GM19193 (cell line): Measurements from ENCODE around the gene SIRT1.

ENCODE experiments used
- POLR2A ChIP-seq: IDR thresholded peaks from 4 replicates; pipeline ENCODE4 v1.6.1; 2011; ENCODE audit not compliant: insufficient read depth, insufficient read length; ENCODE audit errors: extremely low read depth

The SIRT1 gene

DNA sequence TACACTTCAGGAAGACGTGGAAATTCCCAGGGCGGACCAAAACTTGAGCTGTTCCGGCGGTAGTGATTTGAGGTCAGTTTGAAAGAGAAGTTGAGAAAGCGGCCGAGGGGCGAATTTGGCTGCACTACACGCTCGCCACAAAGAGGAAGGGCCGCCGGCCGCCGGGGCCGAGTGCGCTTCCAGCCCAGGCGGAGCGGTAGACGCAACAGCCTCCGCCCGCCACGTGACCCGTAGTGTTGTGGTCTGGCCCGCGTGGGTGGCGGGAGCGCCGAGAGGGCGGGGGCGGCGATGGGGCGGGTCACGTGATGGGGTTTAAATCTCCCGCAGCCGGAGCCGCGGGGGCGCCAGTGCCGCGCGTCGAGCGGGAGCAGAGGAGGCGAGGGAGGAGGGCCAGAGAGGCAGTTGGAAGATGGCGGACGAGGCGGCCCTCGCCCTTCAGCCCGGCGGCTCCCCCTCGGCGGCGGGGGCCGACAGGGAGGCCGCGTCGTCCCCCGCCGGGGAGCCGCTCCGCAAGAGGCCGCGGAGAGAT lies at the start of gene SIRT1:
TSS of gene SIRT1 (plus strand) at position 344 of the 529 bp plus-strand sequence. CDS start at position 410, 66 bp downstream.
- TF ChIP-seq POLR2A = peak; percentile 95

DNA sequence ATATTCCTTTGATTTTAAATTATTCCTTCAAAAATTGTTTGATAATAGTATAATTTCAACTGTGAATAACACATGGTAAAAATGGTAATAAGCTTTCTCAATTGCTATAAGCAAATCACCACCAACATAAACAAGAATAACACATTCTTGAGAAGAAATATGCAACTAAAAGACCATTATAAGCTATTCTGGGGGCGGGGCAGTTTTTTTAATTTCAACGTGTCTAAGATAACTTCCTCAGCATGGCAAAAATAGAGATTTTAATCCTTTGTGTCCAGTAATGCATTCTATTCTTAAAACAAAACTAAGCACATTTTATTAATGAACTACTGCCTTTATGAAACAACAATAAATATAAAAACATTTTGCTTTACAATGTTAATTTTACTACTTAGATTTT lies 48.0 kb upstream of the SIRT1 start:
- TF ChIP-seq POLR2A = no peak

DNA sequence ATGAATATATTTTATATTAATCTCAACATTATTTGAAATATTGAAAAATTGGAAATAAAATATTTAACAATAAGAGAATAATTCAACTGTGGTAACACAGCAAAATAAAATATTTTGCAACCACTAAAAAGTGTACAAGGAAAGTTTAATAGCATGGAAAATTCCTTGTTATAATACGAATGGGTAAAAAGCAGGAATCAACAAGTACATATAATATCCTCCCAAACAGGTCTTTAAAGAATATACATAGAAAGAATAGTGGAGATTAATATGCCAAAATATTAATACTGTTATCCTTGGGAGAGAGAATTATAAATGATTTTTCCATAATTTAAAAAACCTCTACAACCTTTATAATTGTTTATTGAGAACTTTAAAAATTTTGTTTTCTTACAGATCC lies 47.5 kb upstream of the SIRT1 start:
- no peak for TF ChIP-seq POLR2A

DNA sequence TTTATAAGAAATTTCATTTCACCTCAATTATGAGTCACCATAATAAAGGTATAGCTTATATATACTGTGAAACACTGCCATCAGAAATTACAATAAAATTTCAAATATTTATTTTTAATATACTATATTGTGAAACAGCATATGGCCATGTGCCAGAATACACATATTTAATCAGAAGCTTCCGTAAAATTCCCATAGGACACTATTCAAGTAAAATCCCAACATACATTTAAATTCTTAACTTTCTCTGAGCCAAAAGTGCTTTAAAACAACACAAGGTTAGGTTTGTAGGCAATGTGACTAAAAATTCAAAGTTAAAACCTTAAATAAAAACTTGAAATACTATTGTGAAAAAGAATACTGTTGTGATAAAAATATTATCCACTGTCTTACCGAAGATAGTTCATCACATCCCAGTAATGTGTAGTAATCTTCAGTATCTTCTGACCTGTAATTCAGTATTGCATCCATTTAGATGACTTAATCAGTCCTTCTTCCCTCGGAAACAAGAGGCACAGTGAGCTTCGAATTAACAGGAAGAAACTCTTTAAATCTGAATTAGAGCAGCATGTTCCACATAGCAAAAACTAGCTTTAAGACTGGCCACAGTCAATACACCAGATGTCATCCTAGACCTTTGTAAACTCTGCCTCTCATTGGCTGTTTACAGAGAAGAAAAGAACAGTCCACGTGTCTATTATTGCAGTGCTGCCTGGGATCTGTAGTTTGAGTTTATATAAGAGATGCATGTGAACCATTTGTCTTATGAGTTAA lies 46.7 kb upstream of the SIRT1 start, which contains the start of gene DNAJC12:
TSS of gene DNAJC12 (minus strand) at position 648 of the 774 bp plus-strand sequence. CDS start at position 471, 177 bp downstream.
- no peak for TF ChIP-seq POLR2A

DNA sequence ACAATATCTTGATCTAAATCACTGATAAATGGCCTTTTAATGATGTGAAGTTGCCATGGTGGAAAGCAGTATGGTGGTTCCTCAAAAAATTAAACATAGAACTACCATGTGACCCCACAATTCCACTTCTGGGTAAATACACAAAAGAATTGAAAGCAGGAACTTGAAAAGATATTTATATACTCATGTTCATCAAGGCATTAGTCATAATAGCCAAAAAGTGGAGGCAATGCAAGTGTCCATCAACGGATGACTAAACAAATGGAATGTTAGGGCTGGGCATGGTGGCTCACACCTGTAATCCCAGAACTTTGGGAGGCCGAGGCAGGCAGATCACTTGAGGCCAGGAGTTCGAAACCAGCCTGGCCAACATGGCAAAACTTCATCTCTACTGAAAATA lies 44.5 kb upstream of the SIRT1 start:
- no peak for TF ChIP-seq POLR2A

DNA sequence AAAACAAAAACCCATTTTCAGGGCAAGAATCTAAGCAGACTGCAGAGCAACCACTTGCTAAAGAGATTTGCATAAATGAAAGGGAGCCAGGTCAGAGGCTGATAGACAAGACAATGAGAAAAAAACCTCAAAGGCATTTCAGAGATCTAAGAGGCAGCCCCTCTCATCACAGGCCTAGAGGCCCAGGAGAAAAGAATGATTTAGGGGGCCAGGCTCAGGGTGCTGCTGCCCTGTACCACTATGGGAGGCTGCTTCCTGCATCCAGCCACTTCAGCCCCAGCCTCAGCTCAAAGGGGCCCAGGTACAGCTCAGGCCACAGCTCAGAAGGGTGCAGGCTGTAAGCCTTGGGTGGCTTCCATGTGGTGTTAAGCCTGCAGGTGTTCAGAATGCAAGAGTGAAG lies 42.7 kb upstream of the SIRT1 start:
- TF ChIP-seq POLR2A = no peak

DNA sequence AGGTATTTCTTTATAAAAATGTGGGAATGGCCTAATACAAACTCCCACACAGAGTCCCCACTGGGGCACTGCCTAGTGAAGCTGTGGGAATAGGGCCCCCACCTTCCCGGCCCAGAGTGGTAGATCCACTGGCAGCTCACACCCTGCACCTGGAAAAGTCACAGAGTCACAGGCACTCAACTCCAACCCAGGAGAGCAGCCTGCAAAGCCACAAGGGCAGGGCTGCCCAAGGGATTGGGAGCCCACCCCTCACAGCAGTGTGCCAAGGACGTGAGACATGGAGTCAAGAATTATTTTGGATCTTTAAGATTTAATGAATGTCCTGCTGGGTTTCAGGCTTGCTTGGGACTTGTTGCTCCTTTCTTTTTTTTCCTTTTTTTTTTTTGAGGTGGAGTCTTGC lies 41.2 kb upstream of the SIRT1 start:
- no peak for TF ChIP-seq POLR2A

DNA sequence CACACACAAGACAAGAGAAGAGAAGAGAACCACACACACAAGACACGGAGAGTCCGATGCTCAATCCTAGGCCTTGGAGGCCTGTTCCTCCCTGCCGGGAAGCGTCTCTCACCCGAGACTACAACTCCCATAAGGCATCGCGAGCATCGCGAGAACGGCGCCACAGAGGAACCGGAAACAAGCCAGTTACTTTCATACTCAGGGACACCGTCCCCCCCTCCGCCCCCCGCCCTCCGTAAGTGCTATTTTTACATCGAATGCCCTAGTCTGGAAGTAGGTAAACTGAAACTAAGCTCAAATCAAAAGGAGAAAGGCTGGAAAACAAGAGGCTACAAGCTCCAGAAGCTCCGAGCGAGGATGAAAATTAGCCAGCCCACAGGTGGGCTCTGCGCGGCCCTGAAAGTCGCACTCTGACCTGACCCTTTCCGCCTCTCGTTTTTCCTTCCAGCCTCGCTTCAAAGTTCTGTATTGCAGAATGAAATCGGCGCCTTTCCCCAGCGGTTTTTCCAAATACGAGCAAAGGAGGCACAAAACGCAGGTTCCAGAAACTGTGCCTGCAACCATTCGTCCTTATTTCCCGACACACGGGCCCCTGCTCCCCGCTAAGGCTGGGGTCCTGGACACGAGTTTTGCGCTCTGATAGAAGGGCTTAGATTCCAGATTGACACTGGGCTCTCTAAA lies 35.0 kb upstream of the SIRT1 start:
- TF ChIP-seq POLR2A = peak; percentile 79

DNA sequence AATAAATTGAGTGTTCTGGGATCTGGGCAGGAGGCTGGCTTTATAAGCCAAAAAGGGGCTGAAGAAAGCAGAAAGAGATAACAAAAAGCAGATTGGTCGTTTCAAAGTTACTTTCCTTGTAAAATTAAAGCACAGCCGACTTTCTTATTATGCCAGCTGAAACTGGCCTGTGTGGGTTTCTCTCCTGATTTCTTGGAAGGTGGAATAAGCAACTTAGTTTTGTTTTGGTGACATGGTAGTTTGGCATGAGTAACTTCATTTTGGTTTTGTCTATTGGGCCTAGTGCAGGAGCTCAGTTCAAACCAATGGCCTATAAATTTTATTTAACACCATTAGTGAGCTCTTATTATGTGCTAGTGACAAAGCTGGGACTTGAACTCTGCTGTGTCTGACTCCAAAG lies 33.3 kb upstream of the SIRT1 start:
- no peak for TF ChIP-seq POLR2A

DNA sequence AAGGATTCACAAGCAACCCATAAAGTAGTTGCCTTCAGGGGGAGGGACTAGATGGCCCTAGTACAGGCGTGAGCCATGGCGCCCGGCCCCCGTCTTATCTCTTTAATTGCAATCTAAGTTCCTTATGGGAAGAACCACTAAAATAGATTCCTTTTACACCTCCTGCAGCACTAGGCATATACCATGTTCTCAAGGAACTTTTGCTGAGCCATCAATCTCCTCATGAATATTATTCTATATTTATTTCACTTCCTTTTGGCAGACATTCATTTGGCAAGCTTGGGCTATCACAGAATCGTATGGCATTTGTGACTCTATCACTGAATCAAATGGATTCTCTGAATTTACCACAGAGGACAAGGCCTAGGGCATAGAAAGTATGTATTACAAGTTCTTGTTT lies 31.7 kb upstream of the SIRT1 start:
- TF ChIP-seq POLR2A = no peak

DNA sequence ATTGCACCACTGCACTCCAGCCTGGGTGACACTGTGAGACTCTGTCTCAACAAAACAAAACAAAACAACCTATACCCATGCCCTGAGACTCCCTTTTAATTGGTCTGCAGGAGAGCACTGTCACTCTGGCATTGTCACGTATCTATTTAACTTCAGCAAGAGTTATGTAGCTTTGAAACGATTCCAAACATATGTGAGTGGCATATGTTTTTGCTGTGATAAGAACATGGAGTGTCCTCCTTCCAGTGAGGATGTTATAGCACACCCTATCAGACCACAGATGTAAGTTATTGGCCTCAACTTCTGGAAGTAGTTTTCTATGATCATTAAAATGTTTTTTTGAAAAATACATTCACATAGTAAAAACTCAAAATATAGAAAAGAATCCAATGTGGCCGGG lies 30.9 kb upstream of the SIRT1 start:
- TF ChIP-seq POLR2A = no peak

DNA sequence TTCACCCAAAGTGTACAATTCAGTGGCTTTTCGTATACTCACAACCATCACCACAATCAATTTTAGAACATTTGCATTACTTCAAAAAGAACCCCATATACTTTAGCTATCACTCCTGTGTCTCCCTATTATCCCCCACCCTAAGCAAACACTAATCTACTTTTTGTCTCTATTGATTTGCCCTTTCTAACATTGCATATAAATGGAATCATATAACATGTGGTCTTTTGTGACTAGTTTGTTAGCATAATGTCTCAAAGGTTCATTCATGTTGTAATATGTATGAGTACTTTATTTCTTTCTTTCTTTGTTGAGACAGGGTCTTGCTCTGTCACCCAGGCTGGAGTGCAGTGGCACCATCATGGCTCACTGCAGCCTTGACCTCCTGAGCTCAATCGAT lies 25.5 kb upstream of the SIRT1 start:
- no peak for TF ChIP-seq POLR2A

DNA sequence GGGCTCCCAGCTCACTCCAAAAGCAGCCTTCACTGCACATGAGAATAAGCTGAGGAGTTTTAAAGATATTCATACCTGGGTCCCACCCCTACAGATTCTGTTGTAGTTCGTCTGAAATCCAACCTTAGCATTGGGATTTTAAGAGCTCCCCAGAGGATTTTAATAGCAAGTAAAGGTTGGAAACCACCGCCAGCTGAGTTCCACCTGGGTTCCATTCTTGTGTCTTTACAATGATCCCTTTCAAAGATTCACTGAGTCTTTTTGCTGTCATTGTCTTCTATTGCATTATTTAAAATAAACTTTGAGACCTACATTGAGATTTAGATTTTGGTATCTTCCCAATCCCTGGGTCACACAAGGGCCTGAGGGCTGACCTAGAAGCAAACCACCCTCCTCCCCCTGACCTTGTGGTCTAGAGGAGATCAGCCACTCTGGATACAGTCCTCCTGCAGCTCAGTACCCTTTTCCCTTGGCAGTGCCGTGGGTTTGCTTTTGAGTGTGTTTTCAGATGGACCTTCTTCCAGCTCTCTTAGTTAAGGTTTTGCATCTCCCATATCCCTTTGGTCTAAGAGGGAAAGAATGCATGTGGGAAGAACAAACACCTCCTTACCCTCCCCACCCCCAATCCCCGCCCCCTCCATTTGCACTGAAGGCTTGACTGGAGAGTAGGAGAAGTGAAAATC lies 22.6 kb upstream of the SIRT1 start:
- no peak for TF ChIP-seq POLR2A

DNA sequence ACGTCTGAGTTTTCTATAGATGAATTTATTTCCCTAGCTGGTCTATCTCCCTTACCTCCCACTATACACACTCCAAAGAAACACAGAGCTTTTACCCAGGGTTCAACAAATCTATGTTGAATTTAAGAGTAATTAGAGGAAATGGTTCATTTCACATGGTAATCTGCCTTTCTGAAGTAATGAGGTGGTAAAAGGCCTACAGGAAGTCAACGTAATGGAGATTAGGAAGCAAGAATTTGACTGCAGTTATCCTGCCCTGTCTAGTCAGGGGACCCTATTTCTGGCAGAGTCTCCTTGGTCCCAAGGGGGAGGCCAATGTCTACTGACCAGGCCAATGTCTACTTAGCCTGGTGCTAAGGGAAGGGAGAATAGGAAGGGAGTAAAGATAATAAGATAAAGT lies 21.4 kb upstream of the SIRT1 start:
- no peak for TF ChIP-seq POLR2A

DNA sequence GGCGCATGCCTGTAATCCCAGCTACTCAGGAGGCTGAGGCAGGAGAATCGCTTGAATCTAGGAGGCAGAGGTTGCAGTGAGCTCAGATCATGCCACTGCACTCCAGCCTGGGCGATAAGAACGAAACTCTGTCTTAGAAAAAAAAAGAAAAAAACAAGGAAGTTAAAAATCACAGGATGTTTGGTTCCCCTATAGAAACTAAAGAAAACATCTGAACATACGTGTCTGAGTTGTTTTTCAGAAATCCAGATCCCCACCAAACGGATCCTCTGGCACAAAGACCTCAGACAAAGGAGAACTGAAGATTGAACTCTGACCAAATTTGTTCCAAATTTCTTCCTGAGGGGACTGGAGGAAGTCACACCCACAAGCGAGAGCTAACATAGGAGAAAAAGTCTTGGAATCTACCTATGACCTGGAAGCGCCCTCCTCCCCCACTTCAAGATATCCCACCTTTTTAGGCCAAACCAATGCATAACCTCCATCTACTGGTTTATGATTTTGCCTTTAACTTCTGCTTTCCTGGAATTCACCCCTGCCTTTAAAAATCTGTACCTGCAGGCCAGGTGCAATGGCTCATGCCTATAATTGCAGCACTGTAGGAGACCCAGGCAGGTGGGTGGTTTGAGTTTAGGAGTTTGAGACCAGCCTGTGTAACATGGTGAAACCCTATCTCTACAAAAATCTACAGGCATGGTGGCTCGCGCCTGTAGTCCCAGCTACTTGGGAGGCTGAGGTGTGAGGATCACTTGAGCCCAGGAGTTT lies 19.7 kb upstream of the SIRT1 start:
- no peak for TF ChIP-seq POLR2A

DNA sequence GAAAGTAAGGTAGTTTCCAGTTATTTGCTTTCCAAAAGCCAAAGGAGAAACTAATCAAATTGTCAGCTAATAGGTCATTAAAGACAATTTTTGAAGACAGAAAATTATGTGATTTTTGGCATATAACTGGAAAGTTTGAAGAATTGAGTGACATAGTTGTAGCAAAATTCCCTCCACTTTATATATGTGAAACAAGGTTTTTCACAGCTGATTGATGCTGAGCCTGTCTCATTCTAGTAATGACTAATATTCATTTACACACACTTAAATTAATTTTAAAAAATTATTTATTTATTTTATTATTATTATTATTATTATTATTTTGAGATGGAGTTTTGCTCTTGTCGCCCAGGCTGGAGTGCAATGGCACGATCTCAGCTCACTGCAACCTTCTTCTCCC lies 16.3 kb upstream of the SIRT1 start:
- no peak for TF ChIP-seq POLR2A

DNA sequence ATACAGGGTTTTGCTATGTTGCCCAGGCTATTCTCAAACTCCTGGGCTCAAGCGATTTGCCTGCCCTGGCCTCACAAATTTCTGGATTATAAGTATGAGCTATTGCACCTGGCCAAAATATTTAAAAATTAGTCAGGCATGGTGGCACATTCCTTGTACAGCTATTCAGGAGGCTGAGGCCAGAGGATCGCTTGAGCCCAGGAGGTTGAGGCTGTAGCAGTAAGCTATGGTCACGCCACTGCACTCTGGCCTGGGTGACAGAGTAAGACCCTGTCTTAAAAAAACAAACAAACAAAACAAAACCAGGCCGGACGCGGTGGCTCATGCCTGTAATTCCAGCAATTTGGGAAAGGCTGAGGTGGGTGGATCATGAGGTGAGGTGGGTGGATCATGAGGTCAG lies 14.5 kb upstream of the SIRT1 start:
- no peak for TF ChIP-seq POLR2A
